HCT116 (cell line): ENCODE results near the gene PCNT. TPM values are rescaled to one million over a fixed set of nuclear protein-coding genes. Genes with fewer than 3 reads are reported as not detected.

ENCODE experiments used
- ATAC-seq: fragments of 200-7000 bp; cut with Tn5 transposase; 2 replicates; pipeline ENCODE4 v1.9.1; 2020; ENCODE audit warnings: mild to moderate bottlenecking, moderate library complexity
- BruUV-seq: library from RNA; stranded (reverse); fragments of 400-500 nt; replicated peaks from 2 replicates; lab custom pipeline; 2021; lab: Mats Ljungman, UMichigan
- CTCF ChIA-PET: fragments of 300-600 bp; sonication (Branson Sonifier 250); formaldehyde crosslinking; loops from one replicate; lab custom pipeline; 2021; ENCODE audit warnings: antibody characterized with exemption; lab: Charles Lee
- POLR2A ChIA-PET: fragments of 300-600, 350-600 bp; sonication (Branson Sonifier 250); formaldehyde crosslinking; loops from one replicate; lab custom pipeline; 2021; ENCODE audit warnings: antibody characterized with exemption; lab: Charles Lee
- RAD21 ChIA-PET, 2 experiments: fragments of 300-600 bp; sonication (Branson Sonifier 250); formaldehyde crosslinking; loops; one replicate each; lab custom pipeline; 2023; ENCODE audit warnings: low total read pairs in 2 of 2; ENCODE audit not compliant: uncharacterized antibody in 2 of 2, unreplicated experiment in 2 of 2, low non-redundant PET in 1 of 2; lab: Charles Lee
- DNase-seq: peaks from one replicate; pipeline ENCODE4 v3.0.0-alpha.2; 2010; ENCODE audit warnings: low read depth, low spot score
- H2AFZ ChIP-seq: fragments of 200-600 bp; shearing (Covaris generic), sonication (generic); 2 replicates; pipeline ENCODE4 v1.6.1; 2017; ENCODE audit warnings: low read depth, mixed run types, mixed read lengths, antibody characterized with exemption, low read length; ENCODE audit not compliant: poor library complexity, severe bottlenecking
- H3K27ac ChIP-seq: 2 replicates; pipeline ENCODE4 v1.5.1; 2012; ENCODE audit warnings: low read depth, low read length
- H3K27me3 ChIP-seq: fragments of 200-600 bp; sonication (generic); 2 replicates; pipeline ENCODE4 v1.6.1; 2016; ENCODE audit warnings: mixed run types, low read length, mixed read lengths; ENCODE audit not compliant: insufficient read depth
- H3K36me3 ChIP-seq, 2 experiments: fragments of 200-500 bp in 1 of 2; fragments of 200-600 bp in 1 of 2; sonication (Bioruptor generic) in 1 of 2; sonication (generic) in 1 of 2; 2 replicates each; pipeline versions ENCODE4 v1.5.1 to v1.6.1; 2014 to 2016; ENCODE audit warnings: low read length in 2 of 2, inconsistent platforms in 1 of 2, mixed read lengths in 1 of 2, mixed run types in 1 of 2; ENCODE audit not compliant: insufficient read depth in 2 of 2, control insufficient read depth in 1 of 2
- H3K4me1 ChIP-seq, 2 experiments: fragments of 200-600 bp in 1 of 2; sonication (generic) in 1 of 2; 2 replicates each; pipeline versions ENCODE4 v1.5.1 to v1.6.1; 2012 to 2017; ENCODE audit warnings: low read length in 2 of 2, inconsistent platforms in 1 of 2, mild to moderate bottlenecking in 1 of 2, mixed read lengths in 1 of 2, mixed run types in 1 of 2, moderate library complexity in 1 of 2; ENCODE audit not compliant: insufficient read depth in 2 of 2, control insufficient read depth in 1 of 2
- H3K4me2 ChIP-seq: fragments of 200-600 bp; sonication (generic); 2 replicates; pipeline ENCODE4 v1.6.1; 2017; ENCODE audit warnings: mixed run types, low read length, mixed read lengths
- H3K4me3 ChIP-seq, 2 experiments: fragments of 200-600 bp in 1 of 2; sonication (generic) in 1 of 2; replicated peaks in 1 of 2; 2 replicates each; pipeline ENCODE4 v1.5.1; 2011 to 2016; ENCODE audit warnings: low read length in 2 of 2, control low read depth in 1 of 2, low read depth in 1 of 2, mild to moderate bottlenecking in 1 of 2, mixed read lengths in 1 of 2, mixed run types in 1 of 2
- H3K79me2 ChIP-seq: fragments of 200-600 bp; sonication (generic); 2 replicates; pipeline ENCODE4 v1.6.1; 2017; ENCODE audit warnings: mild to moderate bottlenecking, mixed run types, low read length, moderate library complexity, mixed read lengths; ENCODE audit not compliant: insufficient read depth
- H3K9ac ChIP-seq: fragments of 200-600 bp; sonication (generic); 2 replicates; pipeline ENCODE4 v1.6.1; 2016; ENCODE audit warnings: low read length, mixed read lengths
- H3K9me2 ChIP-seq: fragments of 200-600 bp; sonication (generic), shearing (Covaris generic); 2 replicates; pipeline ENCODE4 v1.6.1; 2017; ENCODE audit warnings: mixed run types, mild to moderate bottlenecking, moderate library complexity; ENCODE audit not compliant: insufficient read depth
- H3K9me3 ChIP-seq, 2 experiments: fragments of 200-500 bp in 1 of 2; fragments of 200-600 bp in 1 of 2; sonication (Bioruptor generic) in 1 of 2; sonication (generic) in 1 of 2; 2 replicates each; pipeline ENCODE4 v1.6.1; 2014 to 2017; ENCODE audit warnings: low read length in 2 of 2, mixed read lengths in 2 of 2, inconsistent platforms in 1 of 2, low read depth in 1 of 2, mild to moderate bottlenecking in 1 of 2, mixed run types in 1 of 2, moderate library complexity in 1 of 2; ENCODE audit not compliant: control insufficient read depth in 1 of 2, insufficient read depth in 1 of 2
- H4K20me1 ChIP-seq: fragments of 200-600 bp; sonication (generic), shearing (Covaris generic); 2 replicates; pipeline ENCODE4 v1.6.1; 2017; ENCODE audit warnings: mixed run types, mild to moderate bottlenecking, moderate library complexity; ENCODE audit not compliant: insufficient read depth
- CEBPB ChIP-seq: IDR thresholded peaks from 2 replicates; pipeline ENCODE4 v1.6.1; 2012; ENCODE audit warnings: low read depth
- CTCF ChIP-seq, 3 experiments: fragments of 200-600 bp in 1 of 3; sonication (generic) in 1 of 3; IDR thresholded peaks in 2 of 3; conservative IDR thresholded peaks in 1 of 3; 2 replicates each; pipeline ENCODE4 v1.5.1; 2012 to 2017; ENCODE audit warnings: low read depth in 2 of 3, low read length in 2 of 3, antibody characterized with exemption in 1 of 3, borderline replicate concordance in 1 of 3, control low read depth in 1 of 3, mild to moderate bottlenecking in 1 of 3, mixed read lengths in 1 of 3, mixed run types in 1 of 3, moderate library complexity in 1 of 3; ENCODE audit not compliant: insufficient read depth in 1 of 3
- ELF1 ChIP-seq: IDR thresholded peaks from 2 replicates; pipeline ENCODE4 v1.6.1; 2012; ENCODE audit warnings: low read depth, borderline replicate concordance
- EZH2 ChIP-seq: fragments of 200-600 bp; sonication (generic); IDR thresholded peaks from 2 replicates; pipeline ENCODE4 v1.6.1; 2017; ENCODE audit warnings: antibody characterized with exemption, mixed run types
- EZH2phosphoT487 ChIP-seq: fragments of 200-600 bp; IDR thresholded peaks from 2 replicates; pipeline ENCODE4 v1.6.1; 2018; ENCODE audit warnings: antibody characterized with exemption, borderline replicate concordance
- JUND ChIP-seq: IDR thresholded peaks from 2 replicates; pipeline ENCODE4 v1.6.1; 2012
- POLR2A ChIP-seq: IDR thresholded peaks from 2 replicates; pipeline ENCODE4 v1.7.0; 2011; ENCODE audit warnings: borderline replicate concordance; ENCODE audit not compliant: insufficient read depth, insufficient read length; ENCODE audit errors: extremely low read depth
- REST ChIP-seq: IDR thresholded peaks from 2 replicates; pipeline ENCODE4 v1.6.1; 2012; ENCODE audit warnings: low read depth
- TCF7L2 ChIP-seq: IDR thresholded peaks from 2 replicates; pipeline ENCODE4 v1.7.0; 2011; ENCODE audit warnings: borderline replicate concordance, inconsistent platforms; ENCODE audit not compliant: insufficient read depth, insufficient read length; ENCODE audit errors: extremely low read depth
- intact Hi-C: fragments of 100-400 bp; cut with micrococcal nuclease; formaldehyde crosslinking; loops from 2 replicates; pipeline ENCODE4 v1.10.0; 2022
- total RNA-seq: library from RNA; stranded (reverse); gene quantifications from one replicate; pipeline ENCODE4 v1.2.1, GENCODE V29; 2021; ENCODE audit not compliant: unreplicated experiment
- TF ChIP-seq, protein P1 (sequence below): IDR thresholded peaks from 2 replicates; pipeline ENCODE4 v1.6.1; 2011; ENCODE audit warnings: mild to moderate bottlenecking, low read length, moderate library complexity; ENCODE audit not compliant: insufficient replicate concordance; ENCODE audit errors: extremely low read depth

PCNT gene
- total RNA-seq, 1 experiment from 2014 or later = 43.6 TPM

DNA sequence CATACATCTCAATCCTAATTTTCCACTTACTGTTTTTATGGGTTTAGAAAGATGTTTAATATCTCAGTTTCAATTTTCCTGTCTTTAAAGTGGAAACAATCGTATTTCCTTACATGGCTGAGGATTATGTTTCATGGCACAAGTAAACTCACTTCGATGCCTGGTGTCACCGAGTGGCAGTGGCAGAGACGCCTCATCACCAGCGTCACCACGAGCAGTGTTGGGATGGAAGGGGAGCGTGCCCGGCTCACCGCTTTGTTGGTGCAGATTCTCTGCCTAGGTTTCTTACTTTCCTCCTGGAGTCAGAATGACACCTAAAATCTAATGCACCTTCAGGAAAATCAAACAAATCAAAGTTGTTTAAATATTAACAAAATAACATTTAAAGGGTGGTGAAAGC lies 86.6 kb downstream of the PCNT start:
- no peaks in the 10 kb centered on the region for H3K9me2 ChIP-seq
- RAD21 ChIA-PET = no interaction called here
- ATAC-seq (no peak), DNase-seq (no peak)
- BruUV-seq = no TSS peak
- H3K36me3 ChIP-seq = peaks cover 0 to 6% of the 10 kb centered on the region in 2 experiments; a peak in 2 of 4 replicates
- no peaks in the 10 kb centered on the region for H3K27me3 ChIP-seq
- no peak overlapping the region for H3K9ac ChIP-seq
- POLR2A ChIA-PET = no interaction called here
- H2AFZ ChIP-seq = no peak overlapping the region
- no peaks in the 10 kb centered on the region for H4K20me1 ChIP-seq
- no peaks in the 10 kb centered on the region for H3K79me2 ChIP-seq
- no peaks in the 10 kb centered on the region for H3K4me1 ChIP-seq
- H3K27ac ChIP-seq = no peak overlapping the region
- CTCF ChIA-PET = no interaction called here
- no peak overlapping the region for H3K4me2 ChIP-seq
- TF ChIP-seq EZH2 = no peak
- no peak for TF ChIP-seq JUND
- no peak for TF ChIP-seq ELF1
- TF ChIP-seq EZH2phosphoT487 = no peak
- TF ChIP-seq CEBPB = no peak
- no peak for TF ChIP-seq POLR2A
- TF ChIP-seq CTCF (IDR thresholded peaks at IDR 0.05 in 2 of 3, conservative IDR thresholded peaks at IDR 0.05 in 1 of 3; ENCODE audit: borderline replicate concordance in 1 of 3, insufficient read depth in 1 of 3, low read depth in 2 of 3, low read length in 2 of 3) = no peak
- TF ChIP-seq, protein P1, sequence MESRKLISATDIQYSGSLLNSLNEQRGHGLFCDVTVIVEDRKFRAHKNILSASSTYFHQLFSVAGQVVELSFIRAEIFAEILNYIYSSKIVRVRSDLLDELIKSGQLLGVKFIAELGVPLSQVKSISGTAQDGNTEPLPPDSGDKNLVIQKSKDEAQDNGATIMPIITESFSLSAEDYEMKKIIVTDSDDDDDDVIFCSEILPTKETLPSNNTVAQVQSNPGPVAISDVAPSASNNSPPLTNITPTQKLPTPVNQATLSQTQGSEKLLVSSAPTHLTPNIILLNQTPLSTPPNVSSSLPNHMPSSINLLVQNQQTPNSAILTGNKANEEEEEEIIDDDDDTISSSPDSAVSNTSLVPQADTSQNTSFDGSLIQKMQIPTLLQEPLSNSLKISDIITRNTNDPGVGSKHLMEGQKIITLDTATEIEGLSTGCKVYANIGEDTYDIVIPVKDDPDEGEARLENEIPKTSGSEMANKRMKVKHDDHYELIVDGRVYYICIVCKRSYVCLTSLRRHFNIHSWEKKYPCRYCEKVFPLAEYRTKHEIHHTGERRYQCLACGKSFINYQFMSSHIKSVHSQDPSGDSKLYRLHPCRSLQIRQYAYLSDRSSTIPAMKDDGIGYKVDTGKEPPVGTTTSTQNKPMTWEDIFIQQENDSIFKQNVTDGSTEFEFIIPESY = no peak
- no peak for TF ChIP-seq REST
- TF ChIP-seq TCF7L2 = no peak
- H3K9me3 ChIP-seq = no peaks in the 10 kb centered on the region
- H3K4me3 ChIP-seq = no peak overlapping the region
- intact Hi-C loops = no loop called here
